Mucosa of stomach (tissue), 1 donor: ENCODE data around the gene FAM193A.

Source experiments
- H3K27me3 ChIP-seq: one replicate; pipeline ENCODE4 v1.7.0; 2013; ENCODE audit warnings: mild to moderate bottlenecking, low read length; ENCODE audit not compliant: control insufficient read depth, insufficient read depth
- H3K36me3 ChIP-seq: one replicate; pipeline ENCODE4 v1.7.0; 2013; ENCODE audit warnings: low read length; ENCODE audit not compliant: control insufficient read depth, insufficient read depth
- H3K4me1 ChIP-seq: one replicate; pipeline ENCODE4 v1.7.0; 2013; ENCODE audit warnings: mild to moderate bottlenecking, low read length; ENCODE audit not compliant: control insufficient read depth, insufficient read depth
- H3K4me3 ChIP-seq: one replicate; pipeline ENCODE4 v1.7.0; 2013; ENCODE audit warnings: low read length
- H3K9ac ChIP-seq: one replicate; pipeline ENCODE4 v1.7.0; 2013; ENCODE audit warnings: mild to moderate bottlenecking, low read length, moderate library complexity
- H3K9me3 ChIP-seq: one replicate; pipeline ENCODE4 v1.7.0; 2013; ENCODE audit warnings: mild to moderate bottlenecking, low read length, moderate library complexity; ENCODE audit not compliant: control insufficient read depth
- donor health status: Pancreatic carcinoma.

Gene FAM193A

GRCh38 chr4:2565533-2565932, 29.1 kb downstream of the FAM193A start:
- H3K4me1 ChIP-seq: peaks cover 2% of the 10 kb centered on the region
- no peaks in the 10 kb centered on the region for H3K27me3 ChIP-seq
- H3K9ac ChIP-seq: no peak overlapping the region
- no peak overlapping the region for H3K4me3 ChIP-seq
- no peaks in the 10 kb centered on the region for H3K36me3 ChIP-seq
- no peaks in the 10 kb centered on the region for H3K9me3 ChIP-seq

- Histone ChIP-seq H3K4me1 (peaks cover 19% of the 10 kb centered on the region), H3K27me3 (no peaks in the 10 kb centered on the region), H3K4me3 (no peak overlapping the region), H3K9me3 (no peaks in the 10 kb centered on the region), H3K36me3 (no peaks in the 10 kb centered on the region), H3K9ac (no peak overlapping the region)
These were observed 33.6 kb downstream of the FAM193A start for GRCh38 chr4:2570036-2570435.

- H3K4me3 ChIP-seq: no peak overlapping the region
- no peak overlapping the region for H3K9ac ChIP-seq
- peaks cover 19% of the 10 kb centered on the region for H3K4me1 ChIP-seq
- no peaks in the 10 kb centered on the region for H3K36me3 ChIP-seq
- no peaks in the 10 kb centered on the region for H3K27me3 ChIP-seq
- no peaks in the 10 kb centered on the region for H3K9me3 ChIP-seq
These were observed 34.2 kb downstream of the FAM193A start for GRCh38 chr4:2570551-2571222.

GRCh38 chr4:2572076-2572475, 35.6 kb downstream of the FAM193A start:
- H3K27me3 ChIP-seq: no peaks in the 10 kb centered on the region
- no peak overlapping the region for H3K9ac ChIP-seq
- no peaks in the 10 kb centered on the region for H3K36me3 ChIP-seq
- peaks cover 19% of the 10 kb centered on the region for H3K4me1 ChIP-seq
- H3K9me3 ChIP-seq: no peaks in the 10 kb centered on the region
- H3K4me3 ChIP-seq: no peak overlapping the region

GRCh38 chr4:2572866-2573265, 36.4 kb downstream of the FAM193A start:
- Histone ChIP-seq H3K4me3 (no peak overlapping the region), H3K27me3 (no peaks in the 10 kb centered on the region), H3K9me3 (no peaks in the 10 kb centered on the region), H3K4me1 (peaks cover 19% of the 10 kb centered on the region), H3K36me3 (no peaks in the 10 kb centered on the region), H3K9ac (no peak overlapping the region)

GRCh38 chr4:2574009-2574408, 37.6 kb downstream of the FAM193A start:
- Histone ChIP-seq H3K36me3 (no peaks in the 10 kb centered on the region), H3K27me3 (no peaks in the 10 kb centered on the region), H3K9ac (no peak overlapping the region), H3K9me3 (no peaks in the 10 kb centered on the region), H3K4me1 (peaks cover 19% of the 10 kb centered on the region), H3K4me3 (no peak overlapping the region)

- H3K4me3 ChIP-seq: no peak overlapping the region
- no peak overlapping the region for H3K9ac ChIP-seq
- peaks cover 19% of the 10 kb centered on the region for H3K4me1 ChIP-seq
- H3K36me3 ChIP-seq: no peaks in the 10 kb centered on the region
- no peaks in the 10 kb centered on the region for H3K27me3 ChIP-seq
- no peaks in the 10 kb centered on the region for H3K9me3 ChIP-seq
These were observed 38.4 kb downstream of the FAM193A start for GRCh38 chr4:2574863-2575262.

GRCh38 chr4:2576290-2576689, 39.8 kb downstream of the FAM193A start:
- H3K9me3 ChIP-seq: no peaks in the 10 kb centered on the region
- H3K4me1 ChIP-seq: peaks cover 9% of the 10 kb centered on the region
- H3K36me3 ChIP-seq: no peaks in the 10 kb centered on the region
- H3K27me3 ChIP-seq: no peaks in the 10 kb centered on the region
- no peak overlapping the region for H3K4me3 ChIP-seq
- H3K9ac ChIP-seq: no peak overlapping the region

GRCh38 chr4:2578106-2578505, 41.7 kb downstream of the FAM193A start:
- no peak overlapping the region for H3K9ac ChIP-seq
- H3K9me3 ChIP-seq: no peaks in the 10 kb centered on the region
- H3K27me3 ChIP-seq: no peaks in the 10 kb centered on the region
- H3K4me3 ChIP-seq: no peak overlapping the region
- H3K4me1 ChIP-seq: peaks cover 7% of the 10 kb centered on the region
- H3K36me3 ChIP-seq: no peaks in the 10 kb centered on the region

GRCh38 chr4:2579910-2580309, 43.5 kb downstream of the FAM193A start:
- no peaks in the 10 kb centered on the region for H3K36me3 ChIP-seq
- H3K9ac ChIP-seq: no peak overlapping the region
- H3K9me3 ChIP-seq: no peaks in the 10 kb centered on the region
- H3K4me1 ChIP-seq: peaks cover 12% of the 10 kb centered on the region
- H3K4me3 ChIP-seq: no peak overlapping the region
- H3K27me3 ChIP-seq: no peaks in the 10 kb centered on the region

- no peaks in the 10 kb centered on the region for H3K36me3 ChIP-seq
- no peaks in the 10 kb centered on the region for H3K27me3 ChIP-seq
- peaks cover 19% of the 10 kb centered on the region for H3K4me1 ChIP-seq
- H3K9ac ChIP-seq: no peak overlapping the region
- H3K9me3 ChIP-seq: no peaks in the 10 kb centered on the region
- H3K4me3 ChIP-seq: no peak overlapping the region
These were observed 46.6 kb downstream of the FAM193A start for GRCh38 chr4:2583092-2583491.

GRCh38 chr4:2583517-2583916, 47.1 kb downstream of the FAM193A start:
- H3K4me3 ChIP-seq: no peak overlapping the region
- no peaks in the 10 kb centered on the region for H3K36me3 ChIP-seq
- H3K4me1 ChIP-seq: peaks cover 19% of the 10 kb centered on the region
- no peaks in the 10 kb centered on the region for H3K27me3 ChIP-seq
- H3K9me3 ChIP-seq: no peaks in the 10 kb centered on the region
- H3K9ac ChIP-seq: no peak overlapping the region

- no peaks in the 10 kb centered on the region for H3K9me3 ChIP-seq
- no peaks in the 10 kb centered on the region for H3K27me3 ChIP-seq
- no peak overlapping the region for H3K4me3 ChIP-seq
- H3K9ac ChIP-seq: no peak overlapping the region
- no peaks in the 10 kb centered on the region for H3K36me3 ChIP-seq
- H3K4me1 ChIP-seq: peaks cover 19% of the 10 kb centered on the region
These were observed 50.1 kb downstream of the FAM193A start for GRCh38 chr4:2586502-2586901.
